HG03108 (cell line): ENCODE results near the gene LEP.
"Not testable (repeated sequence)": the region's sequence is repeated elsewhere in the genome, so short reads cannot be mapped to it uniquely, and the experiment has no call there.

ENCODE experiments used
- ATAC-seq: cut with Tn5 transposase; IDR thresholded peaks from one replicate; pipeline ENCODE4 v1.9.1; 2021; ENCODE audit warnings: moderate library complexity; ENCODE audit not compliant: unreplicated experiment

The LEP gene

GRCh38 chr7:128270826-128271272 is 29.8 kb downstream of the LEP start:
- ATAC-seq: no peak

- ATAC-seq: no peak
Observed at GRCh38 chr7:128271471-128271941, 30.4 kb downstream of the LEP start.

DNA sequence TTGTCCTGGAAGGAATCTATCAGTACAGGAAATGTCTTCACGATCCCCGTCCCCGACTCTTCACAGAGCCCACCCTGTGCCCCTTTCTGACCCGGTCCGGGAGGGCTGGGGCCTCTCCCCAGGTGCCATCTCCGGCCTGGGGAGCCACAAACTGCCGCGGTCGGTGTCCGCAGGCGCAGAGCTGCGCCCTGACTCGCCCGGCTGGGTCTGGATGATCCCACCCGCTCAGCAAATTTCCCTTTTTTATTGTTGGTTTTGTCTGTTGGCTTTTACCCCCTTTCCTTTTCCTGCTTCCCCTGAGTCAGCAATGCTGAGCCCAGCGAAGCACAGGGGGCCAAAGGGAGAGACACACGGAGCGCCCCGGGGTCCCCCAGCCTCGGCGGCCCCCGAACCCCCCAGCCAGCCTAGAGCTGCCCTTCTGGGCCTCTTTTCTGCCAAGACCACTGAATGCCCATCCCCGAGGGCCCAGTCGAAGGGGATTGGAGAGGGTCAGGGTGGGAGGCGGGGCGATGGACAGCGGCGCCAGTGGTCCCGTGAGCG is 30.9 kb downstream of the LEP start:
- no peak for ATAC-seq

DNA sequence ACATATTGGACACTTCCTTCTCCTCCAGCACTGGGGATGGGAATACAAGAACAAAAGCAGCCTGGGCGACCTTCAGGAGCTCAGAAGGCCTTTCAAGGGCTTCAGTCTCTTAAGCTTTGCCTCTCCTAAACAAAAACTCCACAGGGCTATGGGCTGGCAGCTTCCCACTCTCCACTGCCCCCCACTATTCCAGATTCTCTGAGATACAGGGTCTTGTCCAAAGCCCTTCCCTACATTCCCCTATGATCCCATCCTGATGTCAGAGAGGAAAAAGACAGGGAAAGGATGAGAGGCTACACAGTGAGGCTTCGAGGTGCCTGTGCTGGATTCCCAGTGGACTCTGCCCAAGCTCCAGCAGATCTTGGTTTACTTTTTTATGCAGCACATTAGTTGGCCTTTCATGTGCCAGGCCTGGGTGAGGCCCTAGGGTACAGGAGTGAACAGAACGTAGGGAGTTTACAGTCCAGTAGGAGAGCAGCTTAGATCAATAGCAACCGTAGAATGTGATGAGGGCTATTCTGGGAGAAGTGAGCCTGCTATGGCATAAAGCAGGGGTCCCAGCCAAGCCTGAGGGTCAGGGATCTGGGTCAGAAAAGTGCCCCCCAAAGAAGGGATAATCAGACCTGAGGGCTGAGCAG is 33.3 kb downstream of the LEP start:
- ATAC-seq: no peak

GRCh38 chr7:128274884-128275603 is 34.0 kb downstream of the LEP start:
- ATAC-seq: no peak

GRCh38 chr7:128275681-128276080 is 34.6 kb downstream of the LEP start:
- ATAC-seq: no peak

DNA sequence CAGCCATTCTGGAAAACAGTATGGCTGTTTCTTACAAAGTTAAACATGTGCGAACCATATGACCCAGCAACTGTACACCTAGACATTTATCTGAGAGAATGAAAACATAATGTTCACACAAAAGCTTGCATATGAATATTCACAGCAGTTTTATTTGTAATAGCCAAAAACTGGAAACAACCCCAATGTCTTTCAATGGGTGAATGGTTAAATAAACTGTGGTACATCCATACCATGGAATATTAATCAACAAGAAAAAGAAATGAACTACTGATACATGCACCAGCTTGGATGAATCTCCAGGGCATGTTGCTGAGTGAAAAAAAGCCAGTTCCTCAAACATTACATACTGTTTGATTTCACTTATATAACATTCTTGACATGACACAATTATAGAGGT is 37.3 kb downstream of the LEP start:
- ATAC-seq: no peak

GRCh38 chr7:128279124-128279713 is 38.1 kb downstream of the LEP start:
- no peak for ATAC-seq

- not testable (repeated sequence) for ATAC-seq
Observed at GRCh38 chr7:128280451-128280850, 39.4 kb downstream of the LEP start.

- ATAC-seq: no peak
Observed at GRCh38 chr7:128281605-128282380, 40.7 kb downstream of the LEP start.

GRCh38 chr7:128284102-128284501 is 43.0 kb downstream of the LEP start:
- ATAC-seq: no peak

- ATAC-seq: no peak
Observed at GRCh38 chr7:128287556-128287955, 46.5 kb downstream of the LEP start.

- not testable (repeated sequence) for ATAC-seq
Observed at GRCh38 chr7:128298004-128298403, 56.9 kb downstream of the LEP start.

- ATAC-seq: no peak
Observed at GRCh38 chr7:128299109-128299607, 58.1 kb downstream of the LEP start.

GRCh38 chr7:128302139-128302538 is 61.1 kb downstream of the LEP start:
- no peak for ATAC-seq

GRCh38 chr7:128303133-128303532 is 62.1 kb downstream of the LEP start:
- no peak for ATAC-seq

GRCh38 chr7:128303643-128304042 is 62.6 kb downstream of the LEP start:
- no peak for ATAC-seq

DNA sequence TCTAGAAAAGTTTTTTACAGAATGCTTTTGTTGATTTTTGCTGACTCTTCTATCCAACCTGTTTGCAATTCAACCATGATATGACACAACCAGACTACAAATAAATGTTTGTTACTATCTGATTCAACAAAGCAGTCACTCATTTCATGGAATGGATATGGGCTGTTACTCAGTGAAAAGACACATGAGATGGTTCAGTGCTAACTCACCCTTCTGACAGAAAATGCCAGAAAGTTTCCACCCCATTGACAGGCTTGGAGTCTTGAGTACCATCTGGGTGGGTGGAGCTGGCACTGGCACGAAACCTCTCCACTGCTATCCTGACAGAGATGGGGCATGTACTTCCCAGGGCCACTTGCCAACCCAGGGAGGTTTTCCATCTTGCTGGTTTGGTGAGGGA is 63.1 kb downstream of the LEP start:
- no peak for ATAC-seq

DNA sequence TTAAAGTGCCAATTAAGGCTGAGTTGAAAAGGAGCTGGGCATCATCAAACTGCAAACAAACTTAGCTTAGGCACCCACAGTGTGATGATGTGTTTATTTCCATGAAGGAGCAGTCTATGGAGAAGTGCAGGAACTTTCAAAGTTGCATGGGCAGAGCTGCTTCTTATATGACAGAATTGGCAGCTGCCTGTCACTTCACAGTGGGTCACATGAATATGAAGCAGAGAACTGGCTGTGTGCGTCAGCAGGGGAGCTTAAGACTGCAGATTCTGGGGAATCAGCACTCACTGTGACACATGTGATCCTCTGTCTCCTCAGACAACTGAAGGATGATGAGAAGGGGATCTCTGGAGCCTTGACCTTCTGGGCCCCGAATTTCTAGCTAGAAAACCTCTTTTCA is 66.0 kb downstream of the LEP start:
- ATAC-seq: no peak
